Brain microvascular endothelial cell (primary cell): ENCODE results near the gene C1orf159.
"Not testable (repeated sequence)": the region's sequence is repeated elsewhere in the genome, so short reads cannot be mapped to it uniquely, and the experiment has no call there.

Experiments
- DNase-seq: peaks from one replicate; pipeline ENCODE4 v3.0.0-alpha.2; 2020
- H3K27ac ChIP-seq: fragments of 250-450 bp; sonication (Bioruptor Pico); 2 replicates; pipeline ENCODE4 v1.5.1; 2020; ENCODE audit warnings: mild to moderate bottlenecking, moderate library complexity
- H3K27me3 ChIP-seq: fragments of 250-450 bp; sonication (Bioruptor Pico); replicated peaks from 2 replicates; pipeline ENCODE4 v1.5.1; 2020; ENCODE audit warnings: mild to moderate bottlenecking
- H3K36me3 ChIP-seq: fragments of 250-450 bp; sonication (Bioruptor Pico); replicated peaks from 2 replicates; pipeline ENCODE4 v1.5.1; 2020; ENCODE audit warnings: mild to moderate bottlenecking
- H3K4me3 ChIP-seq: 2 replicates; pipeline ENCODE4 v1.5.1; 2011; ENCODE audit warnings: low read depth, mild to moderate bottlenecking, control low read depth, low read length, moderate library complexity
- in situ Hi-C: cut with HindIII; loops from 2 replicates; pipeline ENCODE4 v1.10.0; 2017; ENCODE audit warnings: low sequenced_read_pairs, low pct_ligation_motif_present
- TF ChIP-seq, protein P1 (sequence below): IDR thresholded peaks from 2 replicates; pipeline ENCODE4 v1.5.1; 2011; ENCODE audit warnings: low read depth, mild to moderate bottlenecking, moderate library complexity, low read length, control low read depth, inconsistent platforms; ENCODE audit errors: missing control alignments

The C1orf159 gene

DNA sequence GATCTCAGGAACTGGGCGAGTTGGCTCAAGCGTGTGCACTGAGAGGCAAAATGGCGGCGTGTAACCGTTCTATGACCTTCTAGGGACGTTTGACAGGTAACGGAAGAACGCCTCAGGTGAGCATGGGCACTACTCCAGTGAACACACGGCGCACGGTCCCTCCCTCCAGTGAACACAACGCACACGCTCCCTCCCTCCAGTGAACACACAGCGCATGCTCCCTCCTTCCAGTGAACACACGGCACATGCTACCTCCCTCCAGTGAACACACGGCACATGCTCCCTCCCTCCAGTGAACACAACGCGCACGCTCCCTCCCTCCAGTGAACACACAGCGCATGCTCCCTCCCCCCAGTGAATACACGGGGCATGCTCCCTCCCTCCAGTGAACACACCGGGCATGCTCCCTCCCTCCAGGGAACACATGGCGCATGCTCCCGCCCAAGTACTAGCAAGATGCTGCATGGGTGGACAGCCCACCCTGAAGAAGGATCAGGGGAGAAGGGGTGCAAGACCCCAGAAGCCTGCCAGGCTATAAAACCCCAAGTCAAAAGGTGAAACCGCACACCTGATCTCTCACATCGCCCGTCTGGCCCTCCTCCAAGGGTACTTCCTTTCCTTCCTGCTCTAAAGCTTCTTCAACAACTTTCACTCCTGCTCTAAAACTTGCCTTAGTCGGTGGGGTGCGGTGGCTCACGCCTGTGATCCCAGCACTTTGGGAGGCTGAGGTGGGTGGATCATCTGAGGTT, 3.5 kb downstream of the C1orf159 start:
- H3K36me3 ChIP-seq, result no peaks in the 10 kb centered on the region
- no peak for DNase-seq
- TF ChIP-seq, protein P1, sequence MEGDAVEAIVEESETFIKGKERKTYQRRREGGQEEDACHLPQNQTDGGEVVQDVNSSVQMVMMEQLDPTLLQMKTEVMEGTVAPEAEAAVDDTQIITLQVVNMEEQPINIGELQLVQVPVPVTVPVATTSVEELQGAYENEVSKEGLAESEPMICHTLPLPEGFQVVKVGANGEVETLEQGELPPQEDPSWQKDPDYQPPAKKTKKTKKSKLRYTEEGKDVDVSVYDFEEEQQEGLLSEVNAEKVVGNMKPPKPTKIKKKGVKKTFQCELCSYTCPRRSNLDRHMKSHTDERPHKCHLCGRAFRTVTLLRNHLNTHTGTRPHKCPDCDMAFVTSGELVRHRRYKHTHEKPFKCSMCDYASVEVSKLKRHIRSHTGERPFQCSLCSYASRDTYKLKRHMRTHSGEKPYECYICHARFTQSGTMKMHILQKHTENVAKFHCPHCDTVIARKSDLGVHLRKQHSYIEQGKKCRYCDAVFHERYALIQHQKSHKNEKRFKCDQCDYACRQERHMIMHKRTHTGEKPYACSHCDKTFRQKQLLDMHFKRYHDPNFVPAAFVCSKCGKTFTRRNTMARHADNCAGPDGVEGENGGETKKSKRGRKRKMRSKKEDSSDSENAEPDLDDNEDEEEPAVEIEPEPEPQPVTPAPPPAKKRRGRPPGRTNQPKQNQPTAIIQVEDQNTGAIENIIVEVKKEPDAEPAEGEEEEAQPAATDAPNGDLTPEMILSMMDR, result no peak
- no peak overlapping the region for H3K27ac ChIP-seq
- no peaks in the 10 kb centered on the region for H3K27me3 ChIP-seq
- in situ Hi-C loops, result no loop called here
- no peak overlapping the region for H3K4me3 ChIP-seq

DNA sequence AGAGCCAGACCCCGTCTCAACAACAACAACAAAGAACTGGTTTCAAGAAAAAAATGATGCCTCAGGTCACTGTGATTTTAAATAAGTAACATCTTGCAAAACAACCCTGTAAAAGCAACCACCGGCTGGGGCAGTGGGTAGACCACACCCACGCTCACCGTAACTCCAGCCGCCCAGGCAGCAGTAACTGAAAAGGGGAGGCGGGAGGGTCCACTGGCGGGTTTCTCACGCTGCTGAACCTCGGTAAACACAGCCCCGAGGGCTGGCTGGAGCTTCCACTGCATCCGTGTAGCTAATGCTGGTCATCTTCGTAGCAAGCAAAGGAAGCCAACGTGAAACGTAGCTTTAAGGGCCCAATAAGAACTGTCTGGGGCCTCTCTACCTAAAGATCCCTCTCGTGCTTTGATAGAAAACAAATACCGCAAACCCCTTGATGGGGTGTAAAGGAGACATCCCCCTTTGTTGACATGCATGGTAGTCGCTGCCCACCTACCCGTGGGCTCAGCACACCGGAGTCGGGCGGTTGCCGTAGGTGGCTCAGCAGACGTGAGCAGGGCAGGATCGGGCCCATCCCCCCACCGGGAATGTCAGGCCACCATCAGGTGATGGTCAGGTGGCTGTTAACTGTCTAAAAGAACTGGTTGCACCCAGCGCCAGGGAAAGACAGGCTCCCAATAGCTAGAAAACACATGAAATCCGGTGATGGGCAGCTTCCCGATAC, 4.2 kb downstream of the C1orf159 start:
- in situ Hi-C loops, result no loop called here
- TF ChIP-seq, protein P1, result no peak
- DNase-seq, result no peak
- no peaks in the 10 kb centered on the region for H3K36me3 ChIP-seq
- no peak overlapping the region for H3K27ac ChIP-seq
- no peaks in the 10 kb centered on the region for H3K27me3 ChIP-seq
- no peak overlapping the region for H3K4me3 ChIP-seq

DNA sequence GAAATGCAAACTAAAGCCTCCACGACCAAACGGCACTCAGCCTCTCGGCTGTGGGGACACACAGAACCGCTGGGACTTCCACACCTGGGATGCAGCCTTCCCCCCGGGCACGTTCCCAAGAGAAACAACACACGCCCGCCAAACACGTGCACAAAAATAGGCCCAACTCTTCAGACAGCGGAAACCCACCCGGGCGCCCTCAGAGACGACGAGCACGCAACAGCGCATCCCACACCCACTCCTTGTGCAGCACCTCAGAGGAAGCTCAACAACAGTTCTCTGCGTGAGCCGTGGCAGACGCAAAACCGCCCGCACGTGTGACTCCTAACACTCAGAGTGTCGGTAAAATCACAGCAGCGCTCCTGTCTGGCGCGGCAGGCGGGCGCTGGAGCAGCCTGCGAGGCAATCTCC, 5.3 kb downstream of the C1orf159 start:
- Histone ChIP-seq H3K27ac (no peak overlapping the region), H3K4me3 (no peak overlapping the region), H3K36me3 (no peaks in the 10 kb centered on the region), H3K27me3 (no peaks in the 10 kb centered on the region)
- TF ChIP-seq, protein P1, result no peak
- no peak for DNase-seq
- in situ Hi-C loops, result no loop called here

DNA sequence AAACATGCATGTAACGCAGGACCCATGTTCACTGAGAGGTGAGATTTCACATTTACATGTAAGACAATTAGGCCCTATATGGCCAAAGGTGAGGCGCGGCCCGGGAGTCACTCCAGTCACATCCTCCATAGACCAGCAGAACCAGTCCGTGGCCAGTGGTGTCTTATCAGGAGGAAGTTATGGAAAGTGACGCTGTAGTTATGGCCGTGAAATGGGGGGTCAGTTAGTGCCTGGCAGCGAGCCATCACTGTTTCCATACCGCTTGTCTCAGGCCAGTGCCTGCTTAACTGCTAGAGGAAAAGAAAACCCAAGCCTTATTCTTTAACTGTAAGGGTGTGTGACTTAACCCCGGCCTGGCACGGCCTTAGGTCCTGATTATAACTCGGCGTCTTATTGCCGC, 6.1 kb downstream of the C1orf159 start:
- Histone ChIP-seq H3K4me3 (no peak overlapping the region), H3K27me3 (no peaks in the 10 kb centered on the region), H3K27ac (no peak overlapping the region), H3K36me3 (no peaks in the 10 kb centered on the region)
- no peak for DNase-seq
- TF ChIP-seq, protein P1, result no peak
- in situ Hi-C loops, result no loop called here

DNA sequence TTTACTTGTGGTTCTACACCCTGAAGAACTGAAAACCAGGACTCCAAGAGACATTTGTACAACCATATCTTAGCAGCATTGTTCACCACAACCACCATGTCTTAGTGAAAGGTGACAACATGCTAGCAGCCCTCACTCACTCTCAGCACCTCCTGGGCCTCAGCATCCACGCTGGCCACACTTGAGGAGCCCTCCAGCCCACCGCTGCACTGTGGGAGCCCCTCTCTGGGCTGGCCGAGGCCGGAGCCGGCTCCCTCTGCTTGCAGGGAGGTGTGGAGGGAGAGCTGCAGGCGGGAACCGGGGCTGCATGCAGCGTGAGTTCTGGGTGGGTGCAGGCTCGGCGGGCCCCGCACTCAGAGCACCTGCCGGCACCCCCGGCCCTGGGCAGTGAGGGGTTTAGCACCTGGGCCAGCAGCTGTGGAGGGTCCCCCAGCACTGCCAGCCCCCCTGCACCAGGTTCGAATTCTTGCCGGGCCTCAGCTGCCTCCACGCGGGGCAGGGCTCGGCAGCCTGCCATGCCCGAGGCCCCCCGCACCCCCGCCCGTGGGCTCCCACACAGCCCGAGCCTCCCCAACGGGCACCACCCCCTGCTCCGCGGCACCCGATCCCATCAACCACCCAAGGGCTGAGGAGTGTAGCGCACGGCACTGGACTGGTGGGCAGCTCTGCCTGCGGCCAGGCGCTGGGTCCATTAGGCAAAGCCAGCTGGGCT, 9.2 kb downstream of the C1orf159 start:
- Histone ChIP-seq H3K27me3 (no peaks in the 10 kb centered on the region), H3K27ac (no peak overlapping the region), H3K36me3 (no peaks in the 10 kb centered on the region), H3K4me3 (no peak overlapping the region)
- no peak for DNase-seq
- TF ChIP-seq, protein P1, result no peak
- in situ Hi-C loops, result no loop called here

DNA sequence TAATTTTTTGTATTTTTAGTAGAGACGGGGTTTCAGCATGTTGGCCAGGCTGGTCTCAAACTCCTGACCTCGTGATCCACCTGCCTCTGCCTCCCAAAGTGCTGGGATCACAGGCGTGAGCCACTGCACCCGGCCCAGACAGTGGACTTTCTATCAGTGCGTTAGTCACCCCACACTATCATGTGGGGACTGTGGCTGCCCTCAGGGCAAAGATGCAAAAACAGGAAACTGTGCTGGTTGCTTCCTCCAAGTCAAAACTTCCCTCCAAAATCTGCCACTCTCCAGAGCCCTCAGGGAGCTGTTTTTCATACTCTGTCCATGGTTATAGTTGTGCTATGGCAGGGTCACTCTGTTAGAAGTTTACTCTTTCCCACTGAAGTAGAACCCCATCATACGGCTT, 11.7 kb downstream of the C1orf159 start:
- H3K27me3 ChIP-seq, in situ Hi-C loops, H3K36me3 ChIP-seq, H3K4me3 ChIP-seq, H3K27ac ChIP-seq, DNase-seq: not testable (repeated sequence)
